GM23338 (cell line): ENCODE results near the gene MELK.

Experiments
- CREB1 ChIP-seq: fragments of 250-450 bp; sonication (Bioruptor Pico); IDR thresholded peaks from 2 replicates; pipeline ENCODE4 v1.5.0; 2020; ENCODE audit warnings: low read depth, mild to moderate bottlenecking, moderate library complexity
- CTCF ChIP-seq, 2 experiments: fragments of 200-600 bp in 1 of 2; sonication (generic) in 1 of 2; conservative IDR thresholded peaks; 2 replicates each; pipeline versions ENCODE4 v1.5.1 to v1.6.1; 2016 to 2017; ENCODE audit warnings: antibody characterized with exemption in 2 of 2, low read depth in 2 of 2, mild to moderate bottlenecking in 2 of 2, moderate library complexity in 1 of 2
- EZH2 ChIP-seq: fragments of 200-600 bp; sonication (generic); IDR thresholded peaks from one replicate; pipeline ENCODE4 v1.8.0; 2017; ENCODE audit warnings: antibody characterized with exemption, mild to moderate bottlenecking, low read depth; ENCODE audit not compliant: unreplicated experiment
- EZH2phosphoT487 ChIP-seq: fragments of 200-600 bp; sonication (generic); IDR thresholded peaks from one replicate; pipeline ENCODE4 v1.8.1; 2018; ENCODE audit warnings: antibody characterized with exemption; ENCODE audit not compliant: unreplicated experiment
- JUNB ChIP-seq: IDR thresholded peaks from one replicate; pipeline ENCODE4 v1.6.1; 2016; ENCODE audit warnings: antibody characterized with exemption; ENCODE audit not compliant: unreplicated experiment
- NANOG ChIP-seq: IDR thresholded peaks from 2 replicates; pipeline ENCODE4 v1.6.1; 2016; ENCODE audit warnings: antibody characterized with exemption, borderline replicate concordance
- POLR2AphosphoS5 ChIP-seq: IDR thresholded peaks from 2 replicates; pipeline ENCODE4 v1.6.1; 2016; ENCODE audit warnings: antibody characterized with exemption, low read depth
- REST ChIP-seq: IDR thresholded peaks from one replicate; pipeline ENCODE4 v1.6.1; 2018; ENCODE audit warnings: antibody characterized with exemption; ENCODE audit not compliant: unreplicated experiment
- TF ChIP-seq, protein P1 (sequence below): fragments of 250-450 bp; sonication (Bioruptor Pico); IDR thresholded peaks from 2 replicates; pipeline ENCODE4 v1.5.0; 2020; ENCODE audit warnings: mild to moderate bottlenecking, moderate library complexity
- TF ChIP-seq, protein P2 (sequence below): IDR thresholded peaks from 2 replicates; pipeline ENCODE4 v1.6.1; 2016; ENCODE audit warnings: antibody characterized with exemption

DNA sequence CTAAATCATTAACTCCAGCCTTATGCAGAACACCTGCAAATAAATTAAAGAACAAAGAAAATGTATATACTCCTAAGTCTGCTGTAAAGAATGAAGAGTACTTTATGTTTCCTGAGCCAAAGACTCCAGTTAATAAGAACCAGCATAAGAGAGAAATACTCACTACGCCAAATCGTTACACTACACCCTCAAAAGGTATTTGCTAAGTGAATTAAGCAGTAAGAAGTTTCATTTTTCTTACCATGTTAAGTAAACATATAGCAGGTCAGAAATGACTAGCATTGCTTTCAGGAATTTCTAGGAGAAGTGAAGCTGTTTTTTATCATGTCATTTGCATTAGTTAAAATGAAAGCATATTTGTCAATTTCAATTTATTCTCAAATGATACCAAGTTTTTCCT lies 92.7 kb downstream of the MELK start:
- TF ChIP-seq CREB1 (no peak), CTCF (conservative IDR thresholded peaks at IDR 0.05; ENCODE audit: low read depth in 2 of 2) (no peak), JUNB (no peak), POLR2AphosphoS5 (no peak), EZH2 (no peak), EZH2phosphoT487 (no peak), REST (no peak), NANOG (no peak)
- TF ChIP-seq, protein P1, sequence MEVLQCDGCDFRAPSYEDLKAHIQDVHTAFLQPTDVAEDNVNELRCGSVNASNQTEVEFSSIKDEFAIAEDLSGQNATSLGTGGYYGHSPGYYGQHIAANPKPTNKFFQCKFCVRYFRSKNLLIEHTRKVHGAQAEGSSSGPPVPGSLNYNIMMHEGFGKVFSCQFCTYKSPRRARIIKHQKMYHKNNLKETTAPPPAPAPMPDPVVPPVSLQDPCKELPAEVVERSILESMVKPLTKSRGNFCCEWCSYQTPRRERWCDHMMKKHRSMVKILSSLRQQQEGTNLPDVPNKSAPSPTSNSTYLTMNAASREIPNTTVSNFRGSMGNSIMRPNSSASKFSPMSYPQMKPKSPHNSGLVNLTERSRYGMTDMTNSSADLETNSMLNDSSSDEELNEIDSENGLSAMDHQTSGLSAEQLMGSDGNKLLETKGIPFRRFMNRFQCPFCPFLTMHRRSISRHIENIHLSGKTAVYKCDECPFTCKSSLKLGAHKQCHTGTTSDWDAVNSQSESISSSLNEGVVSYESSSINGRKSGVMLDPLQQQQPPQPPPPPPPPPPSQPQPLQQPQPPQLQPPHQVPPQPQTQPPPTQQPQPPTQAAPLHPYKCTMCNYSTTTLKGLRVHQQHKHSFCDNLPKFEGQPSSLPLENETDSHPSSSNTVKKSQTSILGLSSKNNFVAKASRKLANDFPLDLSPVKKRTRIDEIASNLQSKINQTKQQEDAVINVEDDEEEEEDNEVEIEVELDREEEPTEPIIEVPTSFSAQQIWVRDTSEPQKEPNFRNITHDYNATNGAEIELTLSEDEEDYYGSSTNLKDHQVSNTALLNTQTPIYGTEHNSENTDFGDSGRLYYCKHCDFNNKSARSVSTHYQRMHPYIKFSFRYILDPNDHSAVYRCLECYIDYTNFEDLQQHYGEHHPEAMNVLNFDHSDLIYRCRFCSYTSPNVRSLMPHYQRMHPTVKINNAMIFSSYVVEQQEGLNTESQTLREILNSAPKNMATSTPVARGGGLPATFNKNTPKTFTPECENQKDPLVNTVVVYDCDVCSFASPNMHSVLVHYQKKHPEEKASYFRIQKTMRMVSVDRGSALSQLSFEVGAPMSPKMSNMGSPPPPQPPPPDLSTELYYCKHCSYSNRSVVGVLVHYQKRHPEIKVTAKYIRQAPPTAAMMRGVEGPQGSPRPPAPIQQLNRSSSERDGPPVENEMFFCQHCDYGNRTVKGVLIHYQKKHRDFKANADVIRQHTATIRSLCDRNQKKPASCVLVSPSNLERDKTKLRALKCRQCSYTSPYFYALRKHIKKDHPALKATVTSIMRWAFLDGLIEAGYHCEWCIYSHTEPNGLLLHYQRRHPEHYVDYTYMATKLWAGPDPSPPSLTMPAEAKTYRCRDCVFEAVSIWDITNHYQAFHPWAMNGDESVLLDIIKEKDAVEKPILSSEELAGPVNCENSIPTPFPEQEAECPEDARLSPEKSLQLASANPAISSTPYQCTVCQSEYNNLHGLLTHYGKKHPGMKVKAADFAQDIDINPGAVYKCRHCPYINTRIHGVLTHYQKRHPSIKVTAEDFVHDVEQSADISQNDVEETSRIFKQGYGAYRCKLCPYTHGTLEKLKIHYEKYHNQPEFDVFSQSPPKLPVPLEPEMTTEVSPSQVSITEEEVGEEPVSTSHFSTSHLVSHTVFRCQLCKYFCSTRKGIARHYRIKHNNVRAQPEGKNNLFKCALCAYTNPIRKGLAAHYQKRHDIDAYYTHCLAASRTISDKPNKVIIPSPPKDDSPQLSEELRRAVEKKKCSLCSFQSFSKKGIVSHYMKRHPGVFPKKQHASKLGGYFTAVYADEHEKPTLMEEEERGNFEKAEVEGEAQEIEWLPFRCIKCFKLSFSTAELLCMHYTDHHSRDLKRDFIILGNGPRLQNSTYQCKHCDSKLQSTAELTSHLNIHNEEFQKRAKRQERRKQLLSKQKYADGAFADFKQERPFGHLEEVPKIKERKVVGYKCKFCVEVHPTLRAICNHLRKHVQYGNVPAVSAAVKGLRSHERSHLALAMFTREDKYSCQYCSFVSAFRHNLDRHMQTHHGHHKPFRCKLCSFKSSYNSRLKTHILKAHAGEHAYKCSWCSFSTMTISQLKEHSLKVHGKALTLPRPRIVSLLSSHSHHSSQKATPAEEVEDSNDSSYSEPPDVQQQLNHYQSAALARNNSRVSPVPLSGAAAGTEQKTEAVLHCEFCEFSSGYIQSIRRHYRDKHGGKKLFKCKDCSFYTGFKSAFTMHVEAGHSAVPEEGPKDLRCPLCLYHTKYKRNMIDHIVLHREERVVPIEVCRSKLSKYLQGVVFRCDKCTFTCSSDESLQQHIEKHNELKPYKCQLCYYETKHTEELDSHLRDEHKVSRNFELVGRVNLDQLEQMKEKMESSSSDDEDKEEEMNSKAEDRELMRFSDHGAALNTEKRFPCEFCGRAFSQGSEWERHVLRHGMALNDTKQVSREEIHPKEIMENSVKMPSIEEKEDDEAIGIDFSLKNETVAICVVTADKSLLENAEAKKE: no peak
- TF ChIP-seq, protein P2, sequence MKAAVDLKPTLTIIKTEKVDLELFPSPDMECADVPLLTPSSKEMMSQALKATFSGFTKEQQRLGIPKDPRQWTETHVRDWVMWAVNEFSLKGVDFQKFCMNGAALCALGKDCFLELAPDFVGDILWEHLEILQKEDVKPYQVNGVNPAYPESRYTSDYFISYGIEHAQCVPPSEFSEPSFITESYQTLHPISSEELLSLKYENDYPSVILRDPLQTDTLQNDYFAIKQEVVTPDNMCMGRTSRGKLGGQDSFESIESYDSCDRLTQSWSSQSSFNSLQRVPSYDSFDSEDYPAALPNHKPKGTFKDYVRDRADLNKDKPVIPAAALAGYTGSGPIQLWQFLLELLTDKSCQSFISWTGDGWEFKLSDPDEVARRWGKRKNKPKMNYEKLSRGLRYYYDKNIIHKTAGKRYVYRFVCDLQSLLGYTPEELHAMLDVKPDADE: no peak
